ENCODE results near the gene BROX.
"Not testable (repeated sequence)": the region's sequence is repeated elsewhere in the genome, so short reads cannot be mapped to it uniquely, and the experiment has no call there.

Gene BROX

DNA sequence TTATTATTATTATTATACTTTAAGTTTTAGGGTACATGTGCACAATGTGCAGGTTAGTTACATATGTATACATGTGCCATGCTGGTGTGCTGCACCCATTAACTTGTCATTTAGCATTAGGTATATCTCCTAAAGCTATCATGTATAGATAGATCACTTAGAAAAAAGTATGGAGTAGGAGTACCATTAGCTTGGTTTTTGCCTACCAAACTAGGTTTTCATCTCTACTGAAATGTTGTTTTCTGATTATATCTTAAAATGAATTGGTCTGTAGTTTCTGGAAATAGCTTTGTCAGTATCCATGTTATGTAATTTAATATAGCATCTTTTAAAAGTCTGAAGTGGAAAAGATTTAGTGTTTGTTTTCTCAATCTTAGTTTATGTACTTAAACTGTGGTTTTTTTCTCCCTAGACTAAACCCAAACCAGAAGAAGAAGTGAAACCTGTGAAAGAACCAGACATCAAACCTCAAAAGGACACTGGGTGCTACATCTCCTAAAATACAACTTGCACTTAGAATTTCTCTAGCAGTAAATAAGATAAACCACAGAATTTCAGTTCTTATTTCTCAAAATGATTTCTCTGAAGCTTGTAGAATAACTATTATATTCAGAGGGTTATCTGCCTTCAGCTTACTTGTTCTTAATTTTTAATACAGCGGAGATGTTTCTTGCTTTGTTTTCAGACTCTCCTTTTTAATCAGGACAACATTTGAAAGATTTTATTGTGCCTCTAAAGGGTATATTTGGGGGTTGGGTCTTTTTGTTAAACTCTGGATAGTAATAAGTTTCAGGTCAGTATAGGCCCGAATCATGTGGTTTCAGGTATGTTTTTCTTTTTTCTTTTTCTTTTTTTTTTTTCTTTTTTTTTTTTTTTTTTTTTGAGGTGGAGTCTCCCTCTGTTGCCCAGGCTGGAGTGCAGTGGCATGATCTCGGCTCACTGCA, 20.1 kb downstream of the BROX start:
- no peak overlapping the region for H3K27ac ChIP-seq (ENCODE audit: low read depth, low read length)
- no peaks in the 10 kb centered on the region for H3K27me3 ChIP-seq (ENCODE audit: control insufficient read depth, insufficient read depth, low read length)
- peaks cover 73% of the 10 kb centered on the region for H3K36me3 ChIP-seq (ENCODE audit: control insufficient read depth, insufficient read depth, low read length)
- H3K9me3 ChIP-seq (ENCODE audit: control insufficient read depth, insufficient read depth, low read length): no peaks in the 10 kb centered on the region
- H3K9ac ChIP-seq (ENCODE audit: low read depth, low read length): no peak overlapping the region
- peaks cover 22% of the 10 kb centered on the region for H3K4me1 ChIP-seq (ENCODE audit: control insufficient read depth, insufficient read depth, low read length)
- H3K4me3 ChIP-seq (ENCODE audit: low read depth, low read length): no peak overlapping the region

DNA sequence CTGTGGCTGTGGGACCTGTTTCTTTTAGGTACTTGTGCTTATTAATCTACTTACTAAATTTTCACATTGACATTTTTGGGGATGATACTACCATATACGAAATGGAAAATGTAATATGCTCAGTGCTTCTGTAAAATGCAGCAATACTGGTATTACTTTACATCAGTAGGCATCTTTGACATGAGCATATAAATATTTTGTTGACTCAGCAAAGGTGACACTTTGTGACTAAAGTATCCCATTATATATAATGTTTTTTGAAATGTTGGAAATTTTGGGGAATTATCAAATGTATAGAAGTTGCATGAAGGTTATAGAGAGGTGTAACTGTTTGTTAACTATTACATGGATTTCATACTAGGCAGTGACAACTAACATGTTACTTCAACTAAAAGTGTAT, 22.4 kb downstream of the BROX start:
- Histone ChIP-seq H3K27me3 (ENCODE audit: control insufficient read depth, insufficient read depth, low read length) (no peaks in the 10 kb centered on the region), H3K4me1 (ENCODE audit: control insufficient read depth, insufficient read depth, low read length) (peaks cover 23% of the 10 kb centered on the region), H3K9ac (ENCODE audit: low read depth, low read length) (no peak overlapping the region), H3K4me3 (ENCODE audit: low read depth, low read length) (no peak overlapping the region), H3K27ac (ENCODE audit: low read depth, low read length) (no peak overlapping the region), H3K9me3 (ENCODE audit: control insufficient read depth, insufficient read depth, low read length) (no peaks in the 10 kb centered on the region), H3K36me3 (ENCODE audit: control insufficient read depth, insufficient read depth, low read length) (peaks cover 51% of the 10 kb centered on the region)

DNA sequence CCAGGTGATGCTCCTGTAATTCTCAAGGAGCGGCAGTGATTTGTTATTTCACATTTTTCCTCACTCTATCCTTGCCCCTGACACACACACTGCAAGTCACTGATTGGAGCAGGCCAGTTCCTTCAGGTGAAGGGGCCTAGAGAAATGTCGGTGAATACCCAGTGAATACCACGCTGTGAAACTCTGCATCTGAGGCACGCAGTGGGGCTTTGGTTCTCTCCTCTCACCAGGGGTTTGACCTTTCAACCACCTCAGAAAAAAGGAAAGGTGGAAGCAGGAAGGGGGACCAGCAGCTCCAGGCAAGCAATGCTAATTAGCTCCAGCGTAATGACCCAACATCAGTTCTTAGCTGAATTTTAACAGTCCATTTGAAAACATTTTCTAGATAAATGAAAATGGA, 24.1 kb downstream of the BROX start:
- Histone ChIP-seq H3K36me3 (ENCODE audit: control insufficient read depth, insufficient read depth, low read length) (peaks cover 34% of the 10 kb centered on the region), H3K27me3 (ENCODE audit: control insufficient read depth, insufficient read depth, low read length) (no peaks in the 10 kb centered on the region), H3K9me3 (ENCODE audit: control insufficient read depth, insufficient read depth, low read length) (no peaks in the 10 kb centered on the region), H3K4me3 (ENCODE audit: low read depth, low read length) (peak overlapping the region; percentile 35; the same call in 1 of the 2 replicates), H3K4me1 (ENCODE audit: control insufficient read depth, insufficient read depth, low read length) (peaks cover 23% of the 10 kb centered on the region), H3K9ac (ENCODE audit: low read depth, low read length) (no peak overlapping the region), H3K27ac (ENCODE audit: low read depth, low read length) (peak overlapping the region; percentile 83)

DNA sequence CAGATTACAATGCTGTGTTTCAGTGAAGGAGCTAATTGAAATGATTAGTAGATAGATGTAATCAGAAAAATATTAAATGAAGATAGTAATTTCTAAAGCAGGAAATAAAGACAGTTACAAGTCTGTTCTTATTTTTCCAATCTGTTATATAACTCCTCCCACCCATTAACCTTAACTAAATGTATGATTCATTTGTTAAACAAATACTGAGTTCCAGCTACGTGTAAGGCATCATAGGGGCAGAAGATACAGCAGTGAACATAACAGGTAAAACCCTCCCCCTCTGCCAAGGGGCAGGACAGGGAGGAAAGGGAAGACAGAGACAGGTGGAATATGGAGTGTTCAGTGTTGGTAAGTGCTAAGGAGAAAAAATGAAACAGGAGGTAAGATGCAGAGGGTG, 24.6 kb downstream of the BROX start, which contains the start of gene FAM177B:
Gene FAM177B (plus strand): TSS at position 231 of the 400 bp plus-strand sequence. CDS start 9,344 bp downstream, outside the sequence.
- no peaks in the 10 kb centered on the region for H3K27me3 ChIP-seq (ENCODE audit: control insufficient read depth, insufficient read depth, low read length)
- H3K4me3 ChIP-seq (ENCODE audit: low read depth, low read length): peak within 1 kb of the TSS; percentile 35; the same call in 1 of the 2 replicates
- peaks cover 29% of the 10 kb centered on the region for H3K36me3 ChIP-seq (ENCODE audit: control insufficient read depth, insufficient read depth, low read length)
- H3K4me1 ChIP-seq (ENCODE audit: control insufficient read depth, insufficient read depth, low read length): peaks cover 23% of the 10 kb centered on the region
- peak within 1 kb of the TSS; percentile 83 for H3K27ac ChIP-seq (ENCODE audit: low read depth, low read length)
- H3K9me3 ChIP-seq (ENCODE audit: control insufficient read depth, insufficient read depth, low read length): no peaks in the 10 kb centered on the region
- H3K9ac ChIP-seq (ENCODE audit: low read depth, low read length): no peak within 1 kb of the TSS

DNA sequence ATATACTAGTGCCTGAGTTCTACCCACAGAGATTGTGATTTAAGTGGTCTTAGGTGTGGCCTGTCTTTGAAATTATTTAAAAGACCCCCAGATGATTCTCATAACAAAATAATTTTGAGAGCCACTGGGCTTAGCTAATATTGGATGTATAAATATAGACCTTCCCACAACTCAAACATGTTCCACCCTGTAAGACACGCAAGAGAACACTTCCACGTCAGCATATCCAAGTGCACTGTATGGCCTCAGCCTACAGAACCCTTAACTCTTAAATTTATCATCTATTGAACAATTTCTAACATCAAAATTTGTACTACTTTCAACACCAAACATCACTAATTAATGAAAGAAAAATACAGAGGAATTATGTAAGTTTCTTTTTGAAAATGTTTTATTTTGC, 27.1 kb downstream of the BROX start:
- H3K9me3 ChIP-seq (ENCODE audit: control insufficient read depth, insufficient read depth, low read length): no peaks in the 10 kb centered on the region
- no peaks in the 10 kb centered on the region for H3K27me3 ChIP-seq (ENCODE audit: control insufficient read depth, insufficient read depth, low read length)
- peaks cover 23% of the 10 kb centered on the region for H3K4me1 ChIP-seq (ENCODE audit: control insufficient read depth, insufficient read depth, low read length)
- H3K4me3 ChIP-seq (ENCODE audit: low read depth, low read length): no peak overlapping the region
- H3K27ac ChIP-seq (ENCODE audit: low read depth, low read length): no peak overlapping the region
- H3K9ac ChIP-seq (ENCODE audit: low read depth, low read length): no peak overlapping the region
- 0 out of 2 replicates have a peak, but pooled peaks cover 6% of the 10 kb centered on the region for H3K36me3 ChIP-seq (ENCODE audit: control insufficient read depth, insufficient read depth, low read length)

DNA sequence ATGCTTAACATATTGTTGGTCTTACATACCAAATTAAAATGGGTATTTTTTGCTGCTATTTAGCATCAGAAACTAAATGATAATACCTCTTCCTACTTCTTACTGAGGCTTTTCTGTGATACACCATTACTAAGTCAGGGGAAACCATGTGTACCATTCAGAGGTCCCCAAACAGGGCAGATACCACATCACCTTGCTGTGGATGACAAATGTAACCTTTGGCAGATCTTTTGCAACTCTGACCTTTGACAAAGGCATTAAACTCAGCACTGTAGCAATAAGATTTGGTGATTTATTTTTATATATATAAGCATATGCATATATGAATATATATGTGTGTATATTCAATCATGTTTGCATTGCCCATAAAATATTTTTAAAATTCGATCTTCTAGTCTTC, 27.6 kb downstream of the BROX start:
- Histone ChIP-seq H3K27ac (ENCODE audit: low read depth, low read length) (no peak overlapping the region), H3K4me1 (ENCODE audit: control insufficient read depth, insufficient read depth, low read length) (peaks cover 23% of the 10 kb centered on the region), H3K4me3 (ENCODE audit: low read depth, low read length) (no peak overlapping the region), H3K9ac (ENCODE audit: low read depth, low read length) (no peak overlapping the region), H3K27me3 (ENCODE audit: control insufficient read depth, insufficient read depth, low read length) (no peaks in the 10 kb centered on the region), H3K9me3 (ENCODE audit: control insufficient read depth, insufficient read depth, low read length) (no peaks in the 10 kb centered on the region), H3K36me3 (ENCODE audit: control insufficient read depth, insufficient read depth, low read length) (0 out of 2 replicates have a peak, but pooled peaks cover 2% of the 10 kb centered on the region)

DNA sequence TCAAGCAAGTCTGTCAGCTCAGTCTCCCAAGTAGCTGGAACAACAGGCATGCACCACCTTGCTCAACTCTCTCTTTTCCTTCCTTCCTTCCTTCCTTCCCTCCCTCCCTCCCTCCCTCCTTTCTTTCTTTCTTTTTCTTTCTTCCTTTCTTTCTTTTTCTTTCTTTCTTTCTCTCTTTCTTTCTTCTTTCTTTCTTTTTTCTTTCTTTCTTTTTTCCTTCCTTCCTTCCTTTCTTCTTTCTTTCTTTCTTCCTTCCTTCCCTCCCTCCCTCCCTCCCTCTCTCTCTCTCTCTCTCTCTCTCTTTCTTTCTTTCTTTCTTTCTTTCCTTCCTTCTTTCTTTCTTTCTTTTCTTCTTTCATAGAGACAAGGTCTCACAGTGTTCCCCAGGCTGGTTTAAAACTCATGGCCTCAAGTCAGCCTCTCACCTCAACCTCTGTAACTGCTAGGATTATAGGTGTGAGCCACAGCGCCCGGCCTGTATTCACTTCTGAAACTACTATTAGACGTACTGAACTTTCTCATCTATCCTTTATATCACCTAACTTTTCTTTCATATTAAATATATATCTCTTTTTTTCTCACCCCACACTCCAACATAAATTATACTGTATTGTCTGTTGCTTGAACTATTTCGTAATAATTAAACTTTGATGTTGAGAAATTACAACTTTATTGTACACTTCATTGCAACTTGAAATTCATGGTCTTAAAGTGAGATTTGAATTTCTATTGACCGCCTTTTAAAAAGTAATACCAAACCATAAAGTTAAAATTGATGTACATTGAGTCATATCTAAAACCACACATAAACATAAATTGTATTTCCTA, 29.5 kb downstream of the BROX start:
- not testable (repeated sequence) for H3K9me3 ChIP-seq (ENCODE audit: control insufficient read depth, insufficient read depth, low read length); H3K36me3 ChIP-seq (ENCODE audit: control insufficient read depth, insufficient read depth, low read length); H3K27me3 ChIP-seq (ENCODE audit: control insufficient read depth, insufficient read depth, low read length); H3K9ac ChIP-seq (ENCODE audit: low read depth, low read length); H3K27ac ChIP-seq (ENCODE audit: low read depth, low read length); H3K4me3 ChIP-seq (ENCODE audit: low read depth, low read length); H3K4me1 ChIP-seq (ENCODE audit: control insufficient read depth, insufficient read depth, low read length)

DNA sequence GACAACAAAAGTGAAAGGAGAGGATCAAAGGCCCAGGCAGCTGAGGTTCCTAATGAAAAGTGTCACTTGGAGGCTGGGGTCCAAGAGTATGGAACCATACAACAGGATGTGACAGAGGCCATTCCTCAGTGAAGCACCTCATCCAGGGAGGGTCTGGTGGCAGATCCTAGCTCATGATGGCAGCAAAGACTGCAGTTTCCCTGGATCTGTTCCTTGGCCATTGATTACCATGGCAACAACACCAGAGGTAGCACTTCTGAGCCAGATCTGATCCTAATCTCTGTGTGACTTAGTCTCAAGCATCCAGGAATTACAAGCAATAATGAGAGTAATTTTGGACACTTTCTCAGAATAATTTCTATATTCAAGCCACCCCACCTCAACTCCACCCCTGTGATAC, 37.6 kb downstream of the BROX start:
- H3K4me1 ChIP-seq (ENCODE audit: control insufficient read depth, insufficient read depth, low read length): no peaks in the 10 kb centered on the region
- no peaks in the 10 kb centered on the region for H3K9me3 ChIP-seq (ENCODE audit: control insufficient read depth, insufficient read depth, low read length)
- H3K4me3 ChIP-seq (ENCODE audit: low read depth, low read length): no peak overlapping the region
- H3K27me3 ChIP-seq (ENCODE audit: control insufficient read depth, insufficient read depth, low read length): no peaks in the 10 kb centered on the region
- no peak overlapping the region for H3K9ac ChIP-seq (ENCODE audit: low read depth, low read length)
- H3K27ac ChIP-seq (ENCODE audit: low read depth, low read length): no peak overlapping the region
- H3K36me3 ChIP-seq (ENCODE audit: control insufficient read depth, insufficient read depth, low read length): no peaks in the 10 kb centered on the region

DNA sequence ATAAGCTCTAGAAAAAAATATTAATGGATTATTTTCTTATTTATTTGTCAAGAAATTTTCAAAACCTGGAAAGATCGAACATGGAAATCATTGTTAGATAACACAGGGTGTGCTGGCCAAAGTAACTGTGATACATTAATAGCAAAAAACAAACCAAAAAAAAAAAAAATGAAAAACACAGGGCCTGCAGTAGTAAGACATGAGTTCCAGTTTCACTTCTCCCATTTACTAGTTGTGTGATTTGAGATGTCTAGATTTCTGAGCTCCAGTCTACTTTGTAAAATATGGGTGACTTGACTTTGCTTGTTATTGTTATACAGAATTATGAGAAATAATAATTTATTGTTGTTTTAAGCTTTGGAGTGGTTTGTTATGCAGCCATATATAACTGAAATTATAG, 38.3 kb downstream of the BROX start:
- Histone ChIP-seq H3K27ac (ENCODE audit: low read depth, low read length) (no peak overlapping the region), H3K27me3 (ENCODE audit: control insufficient read depth, insufficient read depth, low read length) (no peaks in the 10 kb centered on the region), H3K36me3 (ENCODE audit: control insufficient read depth, insufficient read depth, low read length) (no peaks in the 10 kb centered on the region), H3K4me1 (ENCODE audit: control insufficient read depth, insufficient read depth, low read length) (no peaks in the 10 kb centered on the region), H3K9me3 (ENCODE audit: control insufficient read depth, insufficient read depth, low read length) (no peaks in the 10 kb centered on the region), H3K4me3 (ENCODE audit: low read depth, low read length) (no peak overlapping the region), H3K9ac (ENCODE audit: low read depth, low read length) (no peak overlapping the region)

DNA sequence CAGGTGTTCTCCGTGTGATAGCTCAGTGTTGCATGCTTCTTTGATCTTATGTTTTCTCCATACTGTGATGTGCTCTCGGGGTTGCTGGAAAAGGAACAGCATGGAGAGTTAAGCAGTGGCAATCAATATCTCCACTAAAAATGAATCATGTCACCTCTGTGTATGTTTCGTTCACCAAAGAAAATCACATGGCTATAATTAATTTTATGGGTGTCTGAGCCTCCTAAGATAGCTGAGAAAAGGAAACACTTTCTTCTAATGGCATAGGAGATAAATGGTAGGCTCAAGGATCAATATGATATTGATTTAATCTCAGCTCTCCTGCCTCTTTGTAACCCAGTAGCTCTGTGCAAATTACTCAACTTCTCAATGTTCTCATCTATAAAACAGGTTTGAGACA, 38.9 kb downstream of the BROX start:
- H3K27ac ChIP-seq (ENCODE audit: low read depth, low read length): no peak overlapping the region
- no peaks in the 10 kb centered on the region for H3K9me3 ChIP-seq (ENCODE audit: control insufficient read depth, insufficient read depth, low read length)
- no peaks in the 10 kb centered on the region for H3K27me3 ChIP-seq (ENCODE audit: control insufficient read depth, insufficient read depth, low read length)
- no peaks in the 10 kb centered on the region for H3K4me1 ChIP-seq (ENCODE audit: control insufficient read depth, insufficient read depth, low read length)
- H3K9ac ChIP-seq (ENCODE audit: low read depth, low read length): no peak overlapping the region
- H3K4me3 ChIP-seq (ENCODE audit: low read depth, low read length): no peak overlapping the region
- no peaks in the 10 kb centered on the region for H3K36me3 ChIP-seq (ENCODE audit: control insufficient read depth, insufficient read depth, low read length)

All from HUES48 (cell line).